NCI-H2029 treated with DMSO at 0.1 percent for 48 hours (cell line): ENCODE results near the gene FAM131B.

Source experiments
- DNase-seq: peaks from one replicate; lab custom pipeline; 2025; lab: John Stamatoyannopoulos, UW

FAM131B gene

GRCh38 chr7:143356414-143357050 is 6.0 kb downstream of the FAM131B start:
- no peak for DNase-seq

- DNase-seq = no peak
These were observed 6.8 kb downstream of the FAM131B start for GRCh38 chr7:143355450-143356385.

GRCh38 chr7:143354965-143355364 is 7.5 kb downstream of the FAM131B start:
- DNase-seq = no peak

GRCh38 chr7:143354376-143354775 is 8.1 kb downstream of the FAM131B start:
- DNase-seq = no peak

- DNase-seq = no peak
These were observed 9.9 kb downstream of the FAM131B start for GRCh38 chr7:143352531-143353002.

GRCh38 chr7:143351574-143351973 is 10.9 kb downstream of the FAM131B start:
- DNase-seq = no peak

GRCh38 chr7:143351060-143351459 is 11.5 kb downstream of the FAM131B start:
- DNase-seq = no peak

- no peak for DNase-seq
These were observed 14.6 kb downstream of the FAM131B start for GRCh38 chr7:143347950-143348349.

GRCh38 chr7:143346018-143346417 is 16.5 kb downstream of the FAM131B start:
- DNase-seq = no peak

- DNase-seq = no peak
These were observed 17.0 kb downstream of the FAM131B start for GRCh38 chr7:143345428-143345900.

- DNase-seq = no peak
These were observed 18.9 kb downstream of the FAM131B start for GRCh38 chr7:143343596-143343995.

- DNase-seq = no peak
These were observed 20.7 kb downstream of the FAM131B start for GRCh38 chr7:143341842-143342241.

GRCh38 chr7:143337216-143337615 is 25.3 kb downstream of the FAM131B start:
- no peak for DNase-seq

- DNase-seq = no peak
These were observed 28.3 kb downstream of the FAM131B start for GRCh38 chr7:143334244-143334643.

- no peak for DNase-seq
These were observed 31.2 kb downstream of the FAM131B start for GRCh38 chr7:143331179-143331801.

- DNase-seq = no peak
These were observed 32.9 kb downstream of the FAM131B start for GRCh38 chr7:143329471-143330170.

- DNase-seq = no peak
These were observed 34.6 kb downstream of the FAM131B start for GRCh38 chr7:143327903-143328302.

GRCh38 chr7:143325240-143325639 is 37.3 kb downstream of the FAM131B start:
- DNase-seq = no peak

GRCh38 chr7:143323653-143324052 is 38.9 kb downstream of the FAM131B start:
- no peak for DNase-seq

- DNase-seq = no peak
These were observed 39.5 kb downstream of the FAM131B start for GRCh38 chr7:143322760-143323633.

- DNase-seq = no peak
These were observed 40.8 kb downstream of the FAM131B start for GRCh38 chr7:143321734-143322133.
